Progenitor cell of endocrine pancreas (in vitro differentiated cells): ENCODE measurements around the gene CABP1. TPM values are rescaled to one million over a fixed set of nuclear protein-coding genes. Genes with fewer than 3 reads are reported as not detected.
A peak's percentile ranks its signal among the peaks of the same experiment; 100 is the strongest.

ENCODE experiments used
- DNase-seq: peaks from one replicate; pipeline ENCODE4 v3.0.0; 2021; ENCODE audit warnings: low spot score; ENCODE audit not compliant: unreplicated experiment
- H3K27ac Mint-ChIP-seq: 2 replicates; pipeline ENCODE4 v1.8.0; 2021; ENCODE audit warnings: mild to moderate bottlenecking, moderate library complexity, mixed read lengths
- H3K27me3 Mint-ChIP-seq: 2 replicates; pipeline ENCODE4 v1.8.0; 2021; ENCODE audit warnings: mixed read lengths
- H3K36me3 Mint-ChIP-seq: 2 replicates; pipeline ENCODE4 v1.8.0; 2022; ENCODE audit warnings: mixed read lengths; ENCODE audit not compliant: insufficient read depth
- H3K4me1 Mint-ChIP-seq: 2 replicates; pipeline ENCODE4 v1.8.0; 2021; ENCODE audit warnings: low read depth, mixed read lengths
- H3K4me3 Mint-ChIP-seq: 2 replicates; pipeline ENCODE4 v1.8.0; 2021; ENCODE audit warnings: low read depth, mild to moderate bottlenecking, moderate library complexity, mixed read lengths
- H3K9me3 Mint-ChIP-seq: 2 replicates; pipeline ENCODE4 v1.8.0; 2021; ENCODE audit warnings: low read depth, mixed read lengths
- CTCF ChIP-seq: fragments of 200-600 bp; sonication (generic); IDR thresholded peaks from one replicate; pipeline ENCODE4 v1.5.0; 2021; ENCODE audit warnings: antibody characterized with exemption, mild to moderate bottlenecking; ENCODE audit not compliant: unreplicated experiment
- total RNA-seq: library from RNA; stranded (reverse); gene quantifications from 2 replicates; pipeline ENCODE4 v1.2.1, GENCODE V29; 2021

The CABP1 gene
- total RNA-seq, 1 donor from 2014 or later, result 0.19 TPM

GRCh38 chr12:120693848-120694247, 53.4 kb downstream of the CABP1 start:
- Mint-ChIP-seq H3K36me3 (peaks cover 26% of the 10 kb centered on the region), H3K4me3 (no peak overlapping the region), H3K27me3 (no peaks in the 10 kb centered on the region), H3K27ac (peak overlapping the region; percentile 73), H3K9me3 (no peaks in the 10 kb centered on the region), H3K4me1 (peaks cover 34% of the 10 kb centered on the region)
- no peak for DNase-seq
- TF ChIP-seq CTCF, result no peak

GRCh38 chr12:120696626-120697025, 56.2 kb downstream of the CABP1 start:
- Mint-ChIP-seq H3K27ac (peak overlapping the region; percentile 43), H3K9me3 (no peaks in the 10 kb centered on the region), H3K36me3 (peaks cover 35% of the 10 kb centered on the region), H3K4me1 (peaks cover 12% of the 10 kb centered on the region), H3K27me3 (no peaks in the 10 kb centered on the region), H3K4me3 (no peak overlapping the region)
- TF ChIP-seq CTCF, result no peak
- no peak for DNase-seq

GRCh38 chr12:120697344-120697743, 56.9 kb downstream of the CABP1 start:
- no peak for TF ChIP-seq CTCF
- Mint-ChIP-seq H3K4me3 (no peak overlapping the region), H3K36me3 (peaks cover 37% of the 10 kb centered on the region), H3K27me3 (no peaks in the 10 kb centered on the region), H3K4me1 (peaks cover 8% of the 10 kb centered on the region), H3K27ac (no peak overlapping the region), H3K9me3 (no peaks in the 10 kb centered on the region)
- DNase-seq, result no peak

GRCh38 chr12:120698665-120699064, 58.2 kb downstream of the CABP1 start:
- TF ChIP-seq CTCF, result no peak
- peaks cover 35% of the 10 kb centered on the region for H3K36me3 Mint-ChIP-seq
- H3K27me3 Mint-ChIP-seq, result no peaks in the 10 kb centered on the region
- no peak overlapping the region for H3K27ac Mint-ChIP-seq
- DNase-seq, result no peak
- H3K4me3 Mint-ChIP-seq, result no peak overlapping the region
- H3K9me3 Mint-ChIP-seq, result no peaks in the 10 kb centered on the region
- H3K4me1 Mint-ChIP-seq, result no peaks in the 10 kb centered on the region

GRCh38 chr12:120699553-120699952, 59.1 kb downstream of the CABP1 start:
- no peaks in the 10 kb centered on the region for H3K9me3 Mint-ChIP-seq
- peaks cover 33% of the 10 kb centered on the region for H3K36me3 Mint-ChIP-seq
- H3K27me3 Mint-ChIP-seq, result no peaks in the 10 kb centered on the region
- H3K27ac Mint-ChIP-seq, result no peak overlapping the region
- no peaks in the 10 kb centered on the region for H3K4me1 Mint-ChIP-seq
- no peak for DNase-seq
- no peak overlapping the region for H3K4me3 Mint-ChIP-seq
- no peak for TF ChIP-seq CTCF
